ENCODE results near the gene TTC13.
A peak's percentile ranks its signal among the peaks of the same experiment; 100 is the strongest.

Gene TTC13

DNA sequence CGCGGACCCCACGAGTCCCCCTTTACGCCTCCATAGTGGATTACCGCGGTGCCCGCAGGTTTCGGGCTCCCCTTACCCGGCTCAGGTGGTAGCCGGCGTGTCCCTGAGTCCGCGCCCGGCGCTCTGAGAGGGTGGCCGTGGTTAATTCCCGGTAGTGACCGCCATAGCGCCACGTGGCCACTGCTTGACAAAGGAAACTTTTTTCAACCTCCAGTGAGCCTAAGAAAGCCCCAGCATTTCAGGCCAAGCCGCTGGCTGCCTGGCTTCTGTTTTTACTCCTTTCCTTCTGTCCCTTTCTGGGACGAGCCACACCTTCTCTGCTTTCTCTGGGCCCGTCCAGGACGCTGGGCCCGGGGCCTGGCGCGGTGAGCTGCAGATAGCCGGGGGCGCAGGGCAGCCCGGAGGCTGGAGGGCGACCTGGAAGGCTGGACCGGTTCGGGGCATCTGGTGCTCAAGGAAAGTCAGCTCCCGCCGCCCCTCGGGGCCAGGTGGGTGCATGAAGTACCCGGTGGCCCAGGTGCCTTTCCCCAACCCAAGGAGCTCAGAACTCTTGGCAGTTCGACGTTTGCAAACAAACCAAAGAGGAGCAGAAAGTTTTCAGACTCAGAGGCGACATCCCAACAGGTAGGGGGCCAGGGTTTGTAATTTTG lies 109.8 kb downstream of the TTC13 start:
- no peak for DNase-seq (ENCODE audit: low read depth)

DNA sequence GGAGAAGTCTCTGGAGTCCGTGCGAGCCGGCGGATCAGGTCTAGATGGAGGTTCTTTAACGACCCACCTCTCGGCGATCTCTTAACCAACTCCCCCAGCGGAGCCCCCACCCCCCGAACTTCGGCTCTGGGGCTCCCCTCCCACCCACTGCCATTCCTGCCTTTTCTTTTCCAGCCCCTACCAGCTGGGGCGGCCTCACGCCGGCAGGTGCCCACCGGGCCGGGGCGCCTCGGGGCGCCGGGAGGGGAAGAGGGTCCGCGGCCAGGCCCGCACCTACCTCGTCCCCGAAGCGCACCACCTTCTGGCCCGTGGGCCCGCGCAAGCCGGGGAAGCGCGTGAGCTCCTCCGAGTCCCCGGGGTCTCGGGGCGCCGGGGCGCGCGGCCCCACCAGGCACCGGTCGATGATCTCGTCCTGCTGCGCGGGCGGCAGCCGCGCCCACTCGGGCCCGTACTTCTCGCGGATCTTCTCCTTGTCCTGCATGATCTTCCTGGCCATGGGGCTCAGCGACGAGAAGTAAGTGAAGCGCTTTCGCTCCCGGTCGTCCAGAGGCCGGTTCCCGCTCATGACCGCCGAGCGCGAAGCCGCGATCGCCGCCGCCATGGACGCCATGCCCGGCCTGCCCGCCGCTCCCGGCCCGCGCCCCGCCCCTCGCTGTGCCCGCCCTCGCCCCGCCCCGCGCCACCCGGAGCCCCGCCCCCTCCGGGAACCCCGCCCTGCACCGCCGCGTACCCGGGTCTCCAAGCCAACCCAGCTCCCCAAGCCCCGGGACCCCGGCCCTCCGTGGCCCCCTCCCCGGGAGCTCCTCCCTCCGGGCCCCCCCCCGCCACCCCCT lies 110.5 kb downstream of the TTC13 start, which contains the start of gene C1orf198:
Gene C1orf198, minus strand, starts transcription at position 619 of the 833 bp plus-strand sequence. Its CDS starts 9 bp downstream, at position 610.
- no peak for DNase-seq (ENCODE audit: low read depth)

DNA sequence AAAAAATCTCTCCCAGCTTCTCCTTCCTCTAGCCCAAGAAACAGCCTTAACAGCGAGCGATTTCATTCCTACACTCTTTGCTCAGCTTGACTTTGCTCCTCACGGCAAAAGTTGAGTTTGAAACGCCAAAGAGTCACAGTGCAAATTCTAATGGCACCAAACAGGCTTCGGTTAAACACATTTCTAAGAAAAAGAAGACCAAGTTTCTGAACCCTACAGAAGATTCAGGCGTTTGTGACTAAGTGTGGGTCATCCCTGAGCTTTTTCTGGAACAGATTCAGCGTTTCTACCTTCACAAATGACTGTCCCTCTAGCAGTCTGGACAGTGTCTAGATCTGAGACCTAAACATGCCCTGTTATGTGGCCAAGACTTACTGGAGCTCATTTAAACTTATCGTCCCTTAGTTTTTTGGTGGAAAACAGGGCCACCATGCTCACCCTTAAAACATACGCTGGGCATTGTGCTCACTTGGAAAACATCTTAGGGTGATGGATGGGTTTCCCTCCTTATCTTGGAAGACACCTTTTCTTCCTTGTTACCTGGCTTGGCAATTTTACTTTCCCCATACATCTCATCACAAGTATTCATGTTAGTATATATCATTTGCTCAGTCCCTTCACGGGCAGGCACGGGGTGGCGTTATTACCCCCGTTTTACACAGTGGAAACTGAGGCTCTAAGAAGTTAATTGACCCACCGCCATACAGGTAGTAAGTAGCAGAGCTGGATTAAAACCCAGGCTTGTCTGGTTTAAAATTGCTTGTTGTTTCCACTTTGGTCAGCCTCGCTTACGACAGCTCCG lies 111.4 kb downstream of the TTC13 start:
- DNase-seq (ENCODE audit: low read depth) = no peak

DNA sequence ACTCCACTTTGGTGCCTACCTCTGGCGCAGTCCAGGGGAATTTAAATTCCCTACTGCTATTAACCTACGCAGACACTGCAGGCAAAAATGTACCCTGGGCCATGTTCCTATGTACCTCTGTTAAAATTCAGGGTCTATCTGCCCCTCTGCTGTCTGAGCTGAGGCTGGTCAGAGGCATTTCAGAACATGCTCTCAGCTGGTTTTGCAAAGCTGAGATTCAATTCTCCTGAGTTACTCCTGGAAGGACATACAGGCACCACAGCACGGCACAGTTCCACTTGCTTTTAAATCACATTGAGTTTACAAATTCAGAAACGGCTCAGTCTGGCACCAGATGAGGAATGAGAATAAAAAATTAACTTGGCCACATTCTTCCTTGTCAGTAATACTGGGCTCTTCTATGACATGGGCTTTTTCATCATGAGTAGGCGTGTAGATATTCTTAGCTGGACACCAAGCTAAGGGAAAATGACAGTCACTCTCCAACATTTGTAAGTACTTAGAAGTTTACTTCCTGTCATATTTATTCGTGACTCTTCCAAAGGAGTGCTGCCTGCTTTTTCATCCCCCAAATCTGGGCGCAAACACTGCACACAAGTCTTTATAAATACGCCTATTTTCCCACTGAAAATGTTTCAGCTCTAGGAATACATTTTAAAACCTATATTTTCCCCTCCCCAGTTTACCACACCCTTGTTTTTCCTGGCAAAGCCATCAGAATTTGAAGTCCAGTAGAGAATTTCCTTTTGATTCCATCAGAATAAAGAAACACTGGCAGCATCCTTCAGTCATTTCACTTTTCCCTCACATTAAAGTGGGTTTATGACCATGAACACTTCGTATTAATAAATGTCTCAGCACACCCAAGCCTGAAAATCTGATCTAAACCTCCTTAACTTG lies 112.2 kb downstream of the TTC13 start:
- no peak for DNase-seq (ENCODE audit: low read depth)

DNA sequence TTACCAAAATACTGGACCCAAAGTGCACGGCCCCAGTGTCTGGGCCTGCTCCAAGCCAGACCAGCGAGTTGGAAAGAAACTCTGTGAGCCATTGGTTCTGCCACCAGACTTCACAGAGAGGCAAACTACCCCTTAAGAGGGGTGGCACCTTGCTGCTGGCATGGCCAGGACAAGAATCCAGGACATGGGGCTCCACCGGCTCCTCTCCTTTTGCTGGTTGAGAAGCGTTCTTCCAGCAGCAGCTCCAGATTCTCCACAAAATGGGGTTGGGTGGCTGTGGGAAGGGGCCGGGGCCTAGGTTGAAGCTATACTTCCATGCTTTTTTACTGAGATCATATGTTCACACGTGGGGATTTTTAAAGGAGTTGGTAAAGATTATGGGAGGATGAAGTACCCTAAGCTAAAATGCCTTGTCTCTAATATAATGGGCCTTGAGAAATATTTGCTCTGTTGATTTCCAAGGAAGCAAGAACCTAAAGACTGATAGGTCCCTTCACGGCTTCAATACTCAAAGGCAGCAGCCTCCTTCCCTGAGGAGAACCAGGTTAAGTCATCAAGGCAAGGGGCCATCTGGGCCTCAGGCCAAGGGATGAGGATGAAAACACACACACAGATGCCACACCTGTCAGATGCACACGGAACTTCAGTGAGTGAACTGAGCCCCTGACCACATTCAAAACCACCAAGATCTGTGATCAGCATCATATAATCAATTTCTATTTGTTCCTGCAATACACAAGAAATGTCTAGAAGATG lies 113.4 kb downstream of the TTC13 start:
- DNase-seq (ENCODE audit: low read depth) = no peak

- DNase-seq (ENCODE audit: low read depth) = no peak
These were observed 114.2 kb downstream of the TTC13 start for GRCh38 chr1:230864441-230864840.

DNA sequence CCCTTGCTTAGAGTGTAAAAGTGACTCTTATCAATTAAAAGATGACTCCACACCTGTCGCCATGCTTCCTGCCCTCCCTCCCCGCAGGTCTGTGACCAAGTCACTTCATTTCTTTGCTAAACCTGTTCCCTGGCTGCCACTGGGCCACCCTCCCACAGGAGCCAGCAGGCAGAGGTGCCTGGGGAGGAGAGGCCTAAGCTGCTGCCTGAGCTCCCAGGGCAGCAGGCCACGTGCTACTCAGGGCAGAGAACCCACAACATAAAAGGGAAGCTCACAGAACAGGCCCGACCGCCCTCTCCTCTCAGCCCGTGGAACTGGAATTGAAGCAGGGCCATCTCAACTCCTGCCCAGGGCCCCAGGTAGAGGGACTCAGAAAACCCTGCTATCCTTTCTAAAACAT lies 115.2 kb downstream of the TTC13 start:
- no peak for DNase-seq (ENCODE audit: low read depth)

- no peak for DNase-seq (ENCODE audit: low read depth)
These were observed 116.6 kb downstream of the TTC13 start for GRCh38 chr1:230861970-230862595.

DNA sequence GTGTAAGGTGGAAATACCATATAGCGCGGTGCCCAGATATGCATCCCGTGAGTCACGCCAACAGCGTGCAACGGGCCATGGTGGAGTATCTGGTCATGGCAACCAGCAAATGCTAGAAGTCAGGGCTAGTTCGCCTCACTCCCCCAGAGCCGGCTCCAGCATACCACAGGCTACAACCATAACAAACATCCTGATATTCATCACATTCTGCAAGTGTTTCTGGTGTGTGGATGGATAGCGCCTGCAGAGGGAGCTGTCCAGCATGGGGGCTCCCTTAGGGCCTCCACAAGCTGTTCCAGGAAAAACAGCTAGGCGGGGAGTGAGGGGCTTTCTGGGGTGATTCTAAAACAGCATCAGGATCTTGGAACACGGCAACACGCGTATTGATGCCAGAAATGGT lies 117.2 kb downstream of the TTC13 start:
- DNase-seq (ENCODE audit: low read depth) = no peak

- DNase-seq (ENCODE audit: low read depth) = no peak
These were observed 117.9 kb downstream of the TTC13 start for GRCh38 chr1:230860617-230861384.

DNA sequence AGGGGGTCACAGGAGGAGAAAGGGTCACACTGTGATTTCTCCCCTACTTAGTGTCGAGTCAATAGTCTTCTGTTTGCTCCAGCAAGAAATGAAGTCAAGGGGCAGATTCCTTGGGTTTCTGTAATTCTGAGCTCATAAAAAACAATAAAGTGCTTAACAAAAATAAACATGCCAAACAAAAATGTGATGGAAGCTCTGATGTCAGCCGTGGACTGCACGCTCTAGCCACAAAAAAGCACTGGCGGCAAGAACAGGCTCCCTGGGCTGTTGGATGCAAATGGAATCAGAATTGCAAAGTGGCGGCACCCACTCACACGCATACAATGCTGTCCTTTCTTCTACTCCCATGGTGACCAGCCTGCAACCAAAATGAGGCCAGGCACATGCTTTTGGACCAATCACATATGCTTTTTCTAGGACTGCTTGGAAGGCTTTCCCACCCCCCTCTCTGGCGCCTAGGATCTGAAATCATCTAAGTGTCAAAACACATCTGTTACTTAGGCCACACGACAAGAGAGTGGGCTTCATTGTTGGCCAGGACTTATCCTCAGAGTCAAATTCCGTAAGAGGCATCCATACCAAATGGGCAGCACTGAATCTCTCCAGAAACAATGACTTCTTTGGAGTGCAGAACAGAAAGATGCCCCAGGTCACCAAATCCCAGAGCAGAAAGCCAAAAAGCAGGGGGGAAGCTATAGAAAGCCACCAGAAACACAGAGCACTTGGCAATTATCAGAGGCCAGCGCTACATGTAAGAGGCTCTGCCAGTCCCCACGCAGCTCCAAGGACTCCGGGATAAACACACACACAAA lies 119.5 kb downstream of the TTC13 start:
- DNase-seq (ENCODE audit: low read depth) = peak; percentile 70

- no peak for DNase-seq (ENCODE audit: low read depth)
These were observed 120.3 kb downstream of the TTC13 start for GRCh38 chr1:230858236-230858820.

GRCh38 chr1:230857822-230858221 lies 120.8 kb downstream of the TTC13 start:
- DNase-seq (ENCODE audit: low read depth) = no peak

DNA sequence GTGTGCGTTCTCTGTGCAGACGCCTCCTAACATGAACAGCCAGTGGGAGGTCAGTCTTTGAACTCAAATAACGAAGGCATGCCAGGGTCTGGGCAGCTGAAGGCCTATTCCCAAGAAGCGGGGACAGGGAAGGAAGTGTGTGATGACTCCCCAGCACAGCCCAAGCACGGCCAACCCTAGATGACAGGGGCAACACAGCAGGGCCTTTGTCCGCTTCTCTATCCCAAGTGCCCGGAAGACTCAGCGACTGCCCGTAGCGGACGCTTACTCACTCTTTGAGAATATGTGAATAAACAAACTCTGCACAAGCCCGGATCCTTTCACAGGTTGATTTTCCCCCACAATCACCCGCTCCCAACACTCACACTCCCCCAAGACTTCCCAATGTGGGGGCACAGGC lies 121.6 kb downstream of the TTC13 start:
- no peak for DNase-seq (ENCODE audit: low read depth)

Data from GM04503 (cell line).